Liver (tissue), 9 donors: ENCODE data around the gene GTSE1. TPM values are rescaled to one million over a fixed set of nuclear protein-coding genes. Genes with fewer than 3 reads are reported as not detected.

Experiments used
- DNase-seq: peaks from one replicate; pipeline ENCODE4 v3.0.0-alpha.2; 2017; ENCODE audit warnings: low spot score
- H3K27ac ChIP-seq, 2 donors: one replicate each; pipeline ENCODE4 v1.7.0; 2013; ENCODE audit warnings: inconsistent platforms in 2 of 2, low read length in 2 of 2, control low read depth in 1 of 2, low read depth in 1 of 2, mild to moderate bottlenecking in 1 of 2
- H3K27me3 ChIP-seq, 4 donors: one replicate each; pipeline versions ENCODE4 v1.6.1 to v1.7.0; 2013; ENCODE audit warnings: low read length in 3 of 4, inconsistent platforms in 1 of 4, mild to moderate bottlenecking in 1 of 4, moderate library complexity in 1 of 4; ENCODE audit not compliant: control insufficient read depth in 4 of 4, insufficient read depth in 4 of 4
- H3K36me3 ChIP-seq, 4 donors: one replicate each; pipeline versions ENCODE4 v1.6.1 to v1.7.0; 2013; ENCODE audit warnings: low read length in 3 of 4, mild to moderate bottlenecking in 3 of 4, low read depth in 1 of 4, moderate library complexity in 1 of 4; ENCODE audit not compliant: control insufficient read depth in 4 of 4, insufficient read depth in 3 of 4
- H3K4me1 ChIP-seq, 4 donors: one replicate each; pipeline versions ENCODE4 v1.6.1 to v1.7.0; 2013; ENCODE audit warnings: low read length in 3 of 4, mild to moderate bottlenecking in 3 of 4, moderate library complexity in 1 of 4; ENCODE audit not compliant: control insufficient read depth in 4 of 4, insufficient read depth in 4 of 4
- H3K4me3 ChIP-seq, 3 donors: one replicate each; pipeline versions ENCODE4 v1.6.1 to v1.7.0; 2013; ENCODE audit warnings: low read length in 3 of 3, control low read depth in 1 of 3, low read depth in 1 of 3, mild to moderate bottlenecking in 1 of 3
- H3K9ac ChIP-seq, 2 donors: one replicate each; pipeline ENCODE4 v1.7.0; 2013; ENCODE audit warnings: low read length in 2 of 2, mild to moderate bottlenecking in 2 of 2, moderate library complexity in 2 of 2, control low read depth in 1 of 2, low read depth in 1 of 2
- H3K9me3 ChIP-seq, 4 donors: one replicate each; pipeline versions ENCODE4 v1.6.1 to v1.7.0; 2013; ENCODE audit warnings: low read length in 3 of 4; ENCODE audit not compliant: control insufficient read depth in 4 of 4
- ATF3 ChIP-seq: IDR thresholded peaks from 2 replicates; pipeline ENCODE4 v1.6.1; 2016; ENCODE audit warnings: antibody characterized with exemption
- EGR1 ChIP-seq, 2 donors: IDR thresholded peaks; 2 replicates each; pipeline ENCODE4 v1.6.1; 2016 to 2018; ENCODE audit warnings: antibody characterized with exemption in 2 of 2, low read depth in 2 of 2
- FOXA1 ChIP-seq: IDR thresholded peaks from 2 replicates; pipeline ENCODE4 v1.6.1; 2016; ENCODE audit warnings: antibody characterized with exemption
- FOXA2 ChIP-seq: IDR thresholded peaks from 2 replicates; pipeline ENCODE4 v1.6.1; 2016; ENCODE audit warnings: antibody characterized with exemption
- GABPA ChIP-seq, 2 donors: IDR thresholded peaks in 1 of 2; conservative IDR thresholded peaks in 1 of 2; 2 replicates each; pipeline ENCODE4 v1.6.1; 2016; ENCODE audit warnings: antibody characterized with exemption in 2 of 2, mild to moderate bottlenecking in 1 of 2, moderate library complexity in 1 of 2
- HNF4G ChIP-seq: IDR thresholded peaks from 2 replicates; pipeline ENCODE4 v1.6.1; 2016; ENCODE audit warnings: antibody characterized with exemption
- JUND ChIP-seq, 2 donors: IDR thresholded peaks; 2 replicates each; pipeline ENCODE4 v1.6.1; 2016; ENCODE audit warnings: antibody characterized with exemption in 2 of 2
- NR2F2 ChIP-seq: IDR thresholded peaks from 2 replicates; pipeline ENCODE4 v1.6.1; 2016; ENCODE audit warnings: antibody characterized with exemption
- RAD21 ChIP-seq, 2 donors: IDR thresholded peaks; 2 replicates each; pipeline ENCODE4 v1.6.1; 2016; ENCODE audit warnings: antibody characterized with exemption in 2 of 2, mild to moderate bottlenecking in 2 of 2
- REST ChIP-seq: IDR thresholded peaks from 2 replicates; pipeline ENCODE4 v1.6.1; 2016; ENCODE audit warnings: antibody characterized with exemption, mild to moderate bottlenecking
- RXRA ChIP-seq, 2 donors: IDR thresholded peaks; 2 replicates each; pipeline ENCODE4 v1.6.1; 2017 to 2018; ENCODE audit warnings: antibody characterized with exemption in 2 of 2, mild to moderate bottlenecking in 1 of 2
- SP1 ChIP-seq: IDR thresholded peaks from 2 replicates; pipeline ENCODE4 v1.6.1; 2018; ENCODE audit warnings: antibody characterized with exemption, mild to moderate bottlenecking
- TAF1 ChIP-seq: conservative IDR thresholded peaks from 2 replicates; pipeline ENCODE4 v1.6.1; 2016; ENCODE audit warnings: antibody characterized with exemption, mild to moderate bottlenecking
- YY1 ChIP-seq: IDR thresholded peaks from 2 replicates; pipeline ENCODE4 v1.6.1; 2016; ENCODE audit warnings: antibody characterized with exemption, mild to moderate bottlenecking
- WGBS: extraction: QIAGEN DNeasy Blood & Tissue Kit; methylation state at CpG from one replicate; pipeline ENCODE4 v1.1.7; 2013; 5-methylcytosine and 5-hydroxymethylcytosine counted together
- polyA plus RNA-seq, 2 donors: library from polyadenylated mRNA; stranded (reverse) in 1 of 2; unstranded in 1 of 2; fragments of 200-250 nt in 1 of 2; fragments of >200 nt in 1 of 2; fragmentation: Nextera tagmentation in 1 of 2; extraction: Ambion mirVana in 1 of 2; gene quantifications; one replicate each; pipeline versions ENCODE4 v1.2.1 to v1.2.3, GENCODE V29; 2013 to 2015
- total RNA-seq, 2 donors: library from RNA; depleted of rRNA; stranded (reverse); fragments of >200 nt; gene quantifications; one replicate each; pipeline ENCODE4 v1.2.3, GENCODE V29; 2014
- TF ChIP-seq, protein P1 (sequence below): IDR thresholded peaks from 2 replicates; pipeline ENCODE4 v1.6.1; 2016; ENCODE audit warnings: antibody characterized with exemption
- TF ChIP-seq, protein P2 (sequence below): fragments of 150-350 bp; IDR thresholded peaks from 2 replicates; pipeline ENCODE4 v1.5.1; 2017; ENCODE audit warnings: improper control_type of control experiment, low read depth, low read length; ENCODE audit not compliant: missing input control
- donor health status: healthy.
- donor health status: healthy.
- donor health status: healthy.
- donor health status: healthy.
- donor health status: healthy.

GTSE1 gene
- total and polyA plus RNA-seq, 4 donors = 0.17 to 13.9 (median 0.85) TPM

GRCh38 chr22:46349238-46349637, 52.6 kb downstream of the GTSE1 start:
- TF ChIP-seq NR2F2 = no peak
- no peak for TF ChIP-seq GABPA (IDR thresholded peaks at IDR 0.05 in 1 of 2, conservative IDR thresholded peaks at IDR 0.05 in 1 of 2)
- TF ChIP-seq EGR1 (IDR thresholded peaks at IDR 0.05; ENCODE audit: low read depth in 2 of 2) = no peak
- TF ChIP-seq, protein P1, sequence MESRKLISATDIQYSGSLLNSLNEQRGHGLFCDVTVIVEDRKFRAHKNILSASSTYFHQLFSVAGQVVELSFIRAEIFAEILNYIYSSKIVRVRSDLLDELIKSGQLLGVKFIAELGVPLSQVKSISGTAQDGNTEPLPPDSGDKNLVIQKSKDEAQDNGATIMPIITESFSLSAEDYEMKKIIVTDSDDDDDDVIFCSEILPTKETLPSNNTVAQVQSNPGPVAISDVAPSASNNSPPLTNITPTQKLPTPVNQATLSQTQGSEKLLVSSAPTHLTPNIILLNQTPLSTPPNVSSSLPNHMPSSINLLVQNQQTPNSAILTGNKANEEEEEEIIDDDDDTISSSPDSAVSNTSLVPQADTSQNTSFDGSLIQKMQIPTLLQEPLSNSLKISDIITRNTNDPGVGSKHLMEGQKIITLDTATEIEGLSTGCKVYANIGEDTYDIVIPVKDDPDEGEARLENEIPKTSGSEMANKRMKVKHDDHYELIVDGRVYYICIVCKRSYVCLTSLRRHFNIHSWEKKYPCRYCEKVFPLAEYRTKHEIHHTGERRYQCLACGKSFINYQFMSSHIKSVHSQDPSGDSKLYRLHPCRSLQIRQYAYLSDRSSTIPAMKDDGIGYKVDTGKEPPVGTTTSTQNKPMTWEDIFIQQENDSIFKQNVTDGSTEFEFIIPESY = no peak
- whole genome bisulfite sequencing = 93% methylated on average over 18 of the region's 18 CpGs
- Histone ChIP-seq H3K4me3 (no peak overlapping the region), H3K4me1 (no peaks in the 10 kb centered on the region), H3K36me3 (peaks cover 25 to 88% (median 47%) of the 10 kb centered on the region in 4 donors), H3K9ac (no peak overlapping the region), H3K27me3 (no peaks in the 10 kb centered on the region), H3K9me3 (no peaks in the 10 kb centered on the region), H3K27ac (no peak overlapping the region)
- no peak for DNase-seq

DNA sequence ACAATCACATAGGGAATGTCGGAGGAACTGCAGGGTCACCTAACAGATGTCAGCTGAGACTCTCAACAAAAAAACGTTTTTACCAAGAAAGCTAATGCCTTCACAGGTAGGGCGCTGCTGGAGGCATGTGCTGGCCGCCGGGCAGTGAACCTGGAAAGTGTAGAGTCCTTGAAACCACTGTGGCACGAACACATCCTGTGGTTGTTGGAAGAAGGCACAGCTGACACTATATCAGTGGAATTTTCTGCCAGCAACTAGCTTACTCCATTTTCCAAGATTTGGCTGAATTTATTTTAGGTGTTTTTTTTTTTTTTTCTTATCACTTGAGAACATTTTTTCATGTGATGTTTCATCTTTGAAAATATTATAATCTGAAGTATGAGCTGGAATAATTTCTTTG, 53.0 kb downstream of the GTSE1 start:
- no peaks in the 10 kb centered on the region for H3K27me3 ChIP-seq
- peaks cover 28 to 84% (median 46%) of the 10 kb centered on the region in 4 donors for H3K36me3 ChIP-seq
- no peak for TF ChIP-seq RXRA (IDR thresholded peaks at IDR 0.05)
- DNase-seq = no peak
- no peak overlapping the region for H3K4me3 ChIP-seq
- H3K9me3 ChIP-seq = no peaks in the 10 kb centered on the region
- H3K27ac ChIP-seq = no peak overlapping the region
- WGBS = 82% methylated on average over 6 of the region's 6 CpGs
- H3K9ac ChIP-seq = no peak overlapping the region
- H3K4me1 ChIP-seq = no peaks in the 10 kb centered on the region

GRCh38 chr22:46350121-46350520, 53.5 kb downstream of the GTSE1 start:
- Histone ChIP-seq H3K9me3 (no peaks in the 10 kb centered on the region), H3K4me1 (no peaks in the 10 kb centered on the region), H3K4me3 (no peak overlapping the region), H3K27ac (no peak overlapping the region), H3K9ac (no peak overlapping the region), H3K36me3 (peaks cover 28 to 82% (median 44%) of the 10 kb centered on the region in 4 donors), H3K27me3 (no peaks in the 10 kb centered on the region)
- TF ChIP-seq, protein P1 = no peak
- TF ChIP-seq HNF4G = no peak
- no peak for TF ChIP-seq FOXA1
- TF ChIP-seq FOXA2 = no peak
- TF ChIP-seq REST = no peak
- TF ChIP-seq JUND (IDR thresholded peaks at IDR 0.05) = no peak
- no peak for TF ChIP-seq YY1
- TF ChIP-seq, protein P2, sequence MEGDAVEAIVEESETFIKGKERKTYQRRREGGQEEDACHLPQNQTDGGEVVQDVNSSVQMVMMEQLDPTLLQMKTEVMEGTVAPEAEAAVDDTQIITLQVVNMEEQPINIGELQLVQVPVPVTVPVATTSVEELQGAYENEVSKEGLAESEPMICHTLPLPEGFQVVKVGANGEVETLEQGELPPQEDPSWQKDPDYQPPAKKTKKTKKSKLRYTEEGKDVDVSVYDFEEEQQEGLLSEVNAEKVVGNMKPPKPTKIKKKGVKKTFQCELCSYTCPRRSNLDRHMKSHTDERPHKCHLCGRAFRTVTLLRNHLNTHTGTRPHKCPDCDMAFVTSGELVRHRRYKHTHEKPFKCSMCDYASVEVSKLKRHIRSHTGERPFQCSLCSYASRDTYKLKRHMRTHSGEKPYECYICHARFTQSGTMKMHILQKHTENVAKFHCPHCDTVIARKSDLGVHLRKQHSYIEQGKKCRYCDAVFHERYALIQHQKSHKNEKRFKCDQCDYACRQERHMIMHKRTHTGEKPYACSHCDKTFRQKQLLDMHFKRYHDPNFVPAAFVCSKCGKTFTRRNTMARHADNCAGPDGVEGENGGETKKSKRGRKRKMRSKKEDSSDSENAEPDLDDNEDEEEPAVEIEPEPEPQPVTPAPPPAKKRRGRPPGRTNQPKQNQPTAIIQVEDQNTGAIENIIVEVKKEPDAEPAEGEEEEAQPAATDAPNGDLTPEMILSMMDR = no peak
- no peak for TF ChIP-seq RAD21 (IDR thresholded peaks at IDR 0.05)
- no peak for TF ChIP-seq RXRA (IDR thresholded peaks at IDR 0.05)
- TF ChIP-seq SP1 = no peak
- no peak for TF ChIP-seq ATF3
- no peak for TF ChIP-seq NR2F2
- no peak for TF ChIP-seq TAF1
- TF ChIP-seq EGR1 (IDR thresholded peaks at IDR 0.05; ENCODE audit: low read depth in 2 of 2) = no peak
- no peak for DNase-seq
- WGBS = 93% methylated on average over 7 of the region's 7 CpGs
